ENCODE data around the gene SAP30L.
A peak's percentile ranks its signal among the peaks of the same experiment; 100 is the strongest.

SAP30L gene

GRCh38 chr5:154445422-154446194 is at the start of gene SAP30L:
SAP30L (plus strand) TSS chr5:154445997; CDS start chr5:154446605, 608 bp downstream.
- DNase-seq (ENCODE audit: low read depth in 3 of 3) = peak; percentile 89 to 94 (median 91)

GRCh38 chr5:154396128-154396527 is 49.7 kb upstream of the SAP30L start:
- DNase-seq (ENCODE audit: low read depth in 3 of 3) = no peak

GRCh38 chr5:154397652-154398406 is 48.0 kb upstream of the SAP30L start:
- DNase-seq (ENCODE audit: low read depth in 3 of 3) = no peak

GRCh38 chr5:154400678-154401077 is 45.1 kb upstream of the SAP30L start:
- DNase-seq (ENCODE audit: low read depth in 3 of 3) = no peak

GRCh38 chr5:154401355-154401754 is 44.4 kb upstream of the SAP30L start:
- no peak for DNase-seq (ENCODE audit: low read depth in 3 of 3)

DNA sequence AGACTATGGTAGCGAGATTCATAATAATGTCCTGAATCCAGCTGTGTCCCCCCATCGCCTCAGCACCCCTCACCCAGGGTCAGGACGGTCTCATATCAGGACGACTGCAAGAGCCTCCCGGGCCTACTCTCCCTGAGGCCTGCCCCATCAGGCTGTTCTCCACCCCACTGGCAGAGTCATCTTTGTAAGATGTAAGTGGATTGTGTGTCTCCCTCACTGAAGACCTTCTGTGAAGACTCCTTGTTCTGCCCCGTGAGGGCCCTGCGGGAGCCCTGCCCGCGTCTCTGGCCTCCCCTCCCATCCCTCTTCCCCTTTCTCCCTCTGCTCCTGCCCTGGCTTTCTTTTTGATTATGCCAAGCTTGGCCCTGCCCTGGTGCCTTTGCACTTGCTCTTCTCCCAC is 43.9 kb upstream of the SAP30L start:
- DNase-seq (ENCODE audit: low read depth in 3 of 3) = no peak

GRCh38 chr5:154402611-154403010 is 43.2 kb upstream of the SAP30L start:
- no peak for DNase-seq (ENCODE audit: low read depth in 3 of 3)

DNA sequence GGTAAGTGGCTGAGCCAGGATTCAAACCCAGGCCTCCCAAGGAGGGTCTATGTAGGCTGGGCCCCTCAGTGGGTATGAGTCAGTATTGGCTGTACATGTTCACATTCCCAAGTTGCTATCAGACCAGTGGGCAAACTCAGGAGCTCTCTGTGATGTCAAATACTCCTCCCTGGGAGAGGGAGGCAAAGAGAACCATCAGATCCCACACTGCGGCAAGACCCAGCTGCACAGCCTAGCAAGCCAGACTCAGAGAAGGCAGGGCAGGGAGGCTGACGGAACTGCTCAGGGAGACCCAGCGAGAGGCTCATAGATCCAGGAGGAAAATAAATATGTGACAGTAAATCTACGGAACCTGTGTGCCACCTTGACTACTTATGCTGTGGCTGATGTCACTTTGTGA is 42.6 kb upstream of the SAP30L start:
- no peak for DNase-seq (ENCODE audit: low read depth in 3 of 3)

DNA sequence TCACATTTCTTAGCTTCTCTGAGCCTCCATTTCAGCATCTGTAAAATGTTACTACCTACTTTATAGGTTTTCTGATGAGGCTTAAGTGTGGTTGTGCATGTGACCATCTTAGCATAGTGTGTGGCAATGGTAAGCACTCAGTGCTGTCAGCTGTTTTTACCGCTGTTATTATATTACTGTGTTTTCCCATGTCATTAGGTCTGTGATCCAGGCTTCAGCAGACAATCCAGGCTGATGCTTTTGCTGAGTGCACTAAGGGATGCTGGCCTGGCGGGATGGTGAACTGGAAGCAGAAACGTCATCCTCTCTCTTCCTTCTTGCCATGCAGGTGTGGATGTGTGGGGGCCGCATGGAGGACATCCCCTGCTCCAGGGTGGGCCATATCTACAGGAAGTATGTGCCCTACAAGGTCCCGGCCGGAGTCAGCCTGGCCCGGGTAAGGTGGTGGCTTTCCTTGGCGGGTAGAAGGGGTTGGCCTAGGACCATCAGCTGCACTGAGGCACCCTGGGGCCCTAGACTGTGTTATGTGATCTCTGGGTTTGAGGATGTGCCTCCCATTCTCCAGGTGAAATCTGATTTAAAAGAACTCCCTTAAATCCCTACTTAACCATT is 41.9 kb upstream of the SAP30L start:
- no peak for DNase-seq (ENCODE audit: low read depth in 3 of 3)

GRCh38 chr5:154405078-154405792 is 40.6 kb upstream of the SAP30L start:
- DNase-seq (ENCODE audit: low read depth in 3 of 3) = peak; percentile 48 to 76 (median 52)

GRCh38 chr5:154406231-154406630 is 39.6 kb upstream of the SAP30L start:
- DNase-seq (ENCODE audit: low read depth in 3 of 3) = no peak

GRCh38 chr5:154406826-154407225 is 39.0 kb upstream of the SAP30L start:
- DNase-seq (ENCODE audit: low read depth in 3 of 3) = no peak

DNA sequence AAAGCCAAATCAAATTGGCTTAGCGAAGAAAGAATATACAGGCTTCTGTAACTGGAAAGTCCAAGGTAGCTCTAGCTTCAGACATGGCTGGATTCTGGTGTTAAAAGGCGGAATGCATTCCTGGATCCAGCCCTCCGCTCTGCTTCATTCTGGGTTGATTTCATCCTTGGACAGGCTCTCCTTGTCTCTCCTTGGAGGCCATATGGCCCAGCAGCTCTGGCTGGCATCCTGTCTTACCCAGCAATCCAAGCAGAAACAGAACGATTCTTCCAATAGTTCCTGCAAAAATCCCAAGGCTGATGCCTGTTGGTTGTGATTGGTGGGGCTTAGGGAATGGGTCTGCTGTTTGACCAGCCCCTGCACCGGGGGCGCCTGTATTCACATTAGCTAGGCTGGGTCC is 37.0 kb upstream of the SAP30L start:
- DNase-seq (ENCODE audit: low read depth in 3 of 3) = no peak

GRCh38 chr5:154409230-154409840 is 36.5 kb upstream of the SAP30L start:
- DNase-seq (ENCODE audit: low read depth in 3 of 3) = no peak

GRCh38 chr5:154410008-154410407 is 35.8 kb upstream of the SAP30L start:
- no peak for DNase-seq (ENCODE audit: low read depth in 3 of 3)

DNA sequence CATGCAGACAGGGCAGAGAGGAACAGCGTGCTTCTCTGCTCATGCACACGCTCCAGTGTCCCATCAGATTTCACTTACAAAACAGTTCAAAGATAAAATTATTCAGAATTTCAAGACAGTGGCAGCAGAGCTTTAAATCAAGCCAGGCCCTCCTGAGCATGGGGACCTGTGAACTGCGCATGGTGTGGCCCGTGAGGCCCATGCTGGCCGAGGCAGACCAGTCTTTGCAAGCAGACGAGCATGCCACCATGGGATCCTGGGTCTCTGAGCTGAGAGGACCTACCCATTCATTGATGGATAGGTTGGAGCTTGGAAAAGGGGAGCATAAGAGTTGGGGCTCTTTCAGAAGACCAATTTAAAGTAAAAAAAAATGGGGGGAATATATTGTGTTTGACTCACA is 35.0 kb upstream of the SAP30L start:
- DNase-seq (ENCODE audit: low read depth in 3 of 3) = no peak

GRCh38 chr5:154411338-154411737 is 34.5 kb upstream of the SAP30L start:
- DNase-seq (ENCODE audit: low read depth in 3 of 3) = no peak

DNA sequence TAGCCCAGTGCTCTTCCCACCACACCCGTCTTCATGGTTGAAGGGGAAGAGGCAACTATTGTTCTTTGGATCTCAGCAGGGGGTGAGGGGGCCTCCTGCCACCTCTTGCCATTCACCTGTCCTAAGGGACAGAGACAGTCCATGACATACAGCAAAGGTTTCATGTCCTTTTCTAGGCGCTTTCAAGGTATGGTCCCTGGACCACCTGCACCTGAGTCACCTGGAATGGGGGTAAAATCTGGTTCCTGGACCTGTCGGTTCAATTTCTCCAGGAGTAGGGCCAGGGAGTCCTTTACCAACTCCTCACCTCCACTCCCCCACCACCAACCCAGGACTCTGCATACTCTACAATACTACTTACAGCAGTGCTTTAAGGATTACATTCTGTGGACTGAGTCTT is 33.5 kb upstream of the SAP30L start:
- DNase-seq (ENCODE audit: low read depth in 3 of 3) = no peak

- no peak for DNase-seq (ENCODE audit: low read depth in 3 of 3)
These were observed 32.9 kb upstream of the SAP30L start for GRCh38 chr5:154412925-154413324.

- no peak for DNase-seq (ENCODE audit: low read depth in 3 of 3)
These were observed 30.7 kb upstream of the SAP30L start for GRCh38 chr5:154415114-154415513.

DNA sequence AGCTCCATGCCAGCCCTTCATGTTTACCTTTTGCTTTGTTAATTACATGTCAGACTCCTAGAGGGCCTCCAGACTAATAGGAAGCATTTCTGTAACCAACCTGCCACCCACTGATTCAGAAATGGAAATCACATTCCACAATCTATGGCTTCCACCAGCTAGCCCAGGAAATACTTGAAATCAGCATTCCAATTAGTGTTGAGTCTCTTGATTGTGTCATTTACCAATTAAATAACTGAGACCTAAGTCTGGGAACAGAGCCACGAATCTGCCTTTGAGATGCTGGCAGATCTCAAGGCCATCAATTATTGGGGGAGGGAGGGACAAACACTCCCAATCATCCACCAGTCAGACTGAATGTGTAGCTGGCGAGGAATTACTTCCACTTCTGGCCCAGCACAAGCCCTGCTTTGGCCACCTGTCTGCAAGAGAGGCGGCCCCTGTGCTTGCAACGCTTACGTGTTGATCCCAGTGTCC is 27.4 kb upstream of the SAP30L start:
- DNase-seq (ENCODE audit: low read depth in 3 of 3) = no peak

GRCh38 chr5:154419236-154419635 is 26.6 kb upstream of the SAP30L start:
- DNase-seq (ENCODE audit: low read depth in 3 of 3) = no peak
